ENCODE measurements around the gene SMAD7.

GRCh38 chr18:48939205-48940097 lies 11.3 kb downstream of the SMAD7 start:
- TF ChIP-seq CTCF (IDR thresholded peaks at IDR 0.05) (no peak), POLR2A (IDR thresholded peaks at IDR 0.05) (no peak)

All from thyroid gland (tissue), 4 donors.